Spinal cord (tissue), 10 donors: Measurements from ENCODE around the gene HMG20A. TPM values are rescaled to one million over a fixed set of nuclear protein-coding genes. Genes with fewer than 3 reads are reported as not detected.

Experiments
- DNase-seq, 6 donors: peaks; one replicate each; pipeline versions ENCODE4 v3.0.0 to v3.0.0-alpha.2; 2013 to 2015; ENCODE audit warnings: low spot score in 6 of 6, low read depth in 4 of 6
- H3K27ac ChIP-seq: one replicate; pipeline ENCODE4 v1.5.1; 2013; ENCODE audit warnings: low read depth, low read length, control low read depth
- H3K27me3 ChIP-seq: one replicate; pipeline ENCODE4 v1.6.1; 2013; ENCODE audit warnings: low read length; ENCODE audit not compliant: control insufficient read depth, insufficient read depth
- H3K36me3 ChIP-seq: one replicate; pipeline ENCODE4 v1.6.1; 2013; ENCODE audit warnings: low read length; ENCODE audit not compliant: control insufficient read depth, insufficient read depth
- H3K4me1 ChIP-seq: one replicate; pipeline ENCODE4 v1.6.1; 2013; ENCODE audit warnings: low read length; ENCODE audit not compliant: control insufficient read depth, insufficient read depth
- H3K4me3 ChIP-seq: one replicate; pipeline ENCODE4 v1.5.1; 2013; ENCODE audit warnings: low read depth, low read length, control low read depth
- H3K9me3 ChIP-seq: one replicate; pipeline ENCODE4 v1.6.1; 2013; ENCODE audit warnings: low read length; ENCODE audit not compliant: control insufficient read depth, insufficient read depth
- WGBS: methylation state at CpG from one replicate; pipeline ENCODE4 v1.1.5; 2013; ENCODE audit warnings: missing lambda C conversion rate; ENCODE audit not compliant: insufficient coverage; 5-methylcytosine and 5-hydroxymethylcytosine counted together
- long read RNA-seq, 4 donors: transcript quantifications; one replicate each; lab custom pipeline, GENCODE V29; 2026
- polyA plus RNA-seq, 2 donors: library from polyadenylated mRNA; unstranded; fragments of 120-200 nt; gene quantifications; one replicate each; pipeline ENCODE4 v1.2.1, GENCODE V29; 2013; ENCODE audit not compliant: insufficient read length in 2 of 2
- total RNA-seq, 2 donors: library from RNA; depleted of rRNA in 1 of 2; stranded (reverse); fragments of 120-200 nt in 1 of 2; fragments of >200 nt in 1 of 2; gene quantifications; one replicate each; pipeline versions ENCODE4 v1.2.3 to v1.2.4, GENCODE V29; 2013 to 2014
- donor health status: healthy.

Gene HMG20A
- total RNA-seq (10 to 100 TPM; 47.7 to 48.6 TPM), polyA plus RNA-seq (10 to 100 TPM; 39.6 to 49.7 TPM)
- long read RNA-seq, donor 1, full-length matches to known transcripts = 36 of 36 reads
- long read RNA-seq, donor 1, partial matches to known transcripts = 0 of 36 reads
- long read RNA-seq, donor 1, other reads (novel, unspliced or antisense) = 0 of 36 reads
- long read RNA-seq, donor 2, full-length matches to known transcripts = 16 of 16 reads
- long read RNA-seq, donor 2, partial matches to known transcripts = 0 of 16 reads
- long read RNA-seq, donor 2, other reads (novel, unspliced or antisense) = 0 of 16 reads
- long read RNA-seq, donor 3, full-length matches to known transcripts = 23 of 23 reads
- long read RNA-seq, donor 3, partial matches to known transcripts = 0 of 23 reads
- long read RNA-seq, donor 3, other reads (novel, unspliced or antisense) = 0 of 23 reads
- long read RNA-seq, donor 4, full-length matches to known transcripts = 43 of 43 reads
- long read RNA-seq, donor 4, partial matches to known transcripts = 0 of 43 reads
- long read RNA-seq, donor 4, other reads (novel, unspliced or antisense) = 0 of 43 reads

DNA sequence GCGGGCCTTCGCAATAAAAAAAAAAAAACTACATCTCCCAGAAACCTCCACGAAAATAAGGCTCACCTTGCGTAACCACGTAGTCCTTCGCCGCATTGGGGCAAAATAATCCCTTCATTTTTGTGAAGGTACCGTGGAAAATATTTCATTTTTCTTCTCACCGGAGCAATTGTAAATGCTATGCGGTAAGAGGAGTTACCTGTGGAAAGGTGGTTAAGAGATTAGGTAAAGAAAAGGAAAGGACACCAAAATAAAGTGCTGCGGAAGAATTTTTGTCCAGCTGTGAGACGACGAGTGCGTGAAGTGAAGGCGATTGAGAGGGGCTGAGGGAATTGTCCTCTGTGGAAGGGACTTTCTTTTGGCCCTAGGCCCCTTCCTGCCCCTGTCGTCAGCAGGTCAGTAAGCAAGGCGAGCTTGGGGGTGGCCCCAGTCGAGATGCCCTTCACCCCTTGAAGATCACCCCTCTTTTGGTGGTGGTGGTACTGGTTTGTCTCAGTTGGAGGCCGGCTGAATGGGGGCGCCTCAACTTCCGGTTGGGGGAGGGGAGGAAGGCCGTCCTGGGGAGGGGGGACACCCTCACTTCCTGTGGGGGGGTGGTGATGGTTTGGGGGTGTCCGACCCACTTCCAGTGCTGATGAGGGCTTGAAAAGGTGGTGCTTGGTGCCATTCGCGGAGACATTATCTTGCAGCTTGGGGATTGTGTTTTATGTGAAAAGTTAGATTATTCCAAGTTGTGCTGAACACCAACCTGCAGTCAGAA, at the start of gene HMG20A:
Gene HMG20A, plus strand, starts transcription at position 279 of the 760 bp plus-strand sequence. CDS start 37,520 bp downstream, outside the sequence.
- Histone ChIP-seq H3K4me1 (peaks cover 10% of the 10 kb centered on the region), H3K4me3 (peak within 1 kb of the TSS; percentile 87), H3K27ac (peak within 1 kb of the TSS; percentile 93), H3K36me3 (no peaks in the 10 kb centered on the region), H3K9me3 (no peaks in the 10 kb centered on the region), H3K27me3 (no peaks in the 10 kb centered on the region)
- 0% methylated on average over 16 of the region's 25 CpGs for WGBS
- peak; percentile 68 to 99 (median 88) for DNase-seq

DNA sequence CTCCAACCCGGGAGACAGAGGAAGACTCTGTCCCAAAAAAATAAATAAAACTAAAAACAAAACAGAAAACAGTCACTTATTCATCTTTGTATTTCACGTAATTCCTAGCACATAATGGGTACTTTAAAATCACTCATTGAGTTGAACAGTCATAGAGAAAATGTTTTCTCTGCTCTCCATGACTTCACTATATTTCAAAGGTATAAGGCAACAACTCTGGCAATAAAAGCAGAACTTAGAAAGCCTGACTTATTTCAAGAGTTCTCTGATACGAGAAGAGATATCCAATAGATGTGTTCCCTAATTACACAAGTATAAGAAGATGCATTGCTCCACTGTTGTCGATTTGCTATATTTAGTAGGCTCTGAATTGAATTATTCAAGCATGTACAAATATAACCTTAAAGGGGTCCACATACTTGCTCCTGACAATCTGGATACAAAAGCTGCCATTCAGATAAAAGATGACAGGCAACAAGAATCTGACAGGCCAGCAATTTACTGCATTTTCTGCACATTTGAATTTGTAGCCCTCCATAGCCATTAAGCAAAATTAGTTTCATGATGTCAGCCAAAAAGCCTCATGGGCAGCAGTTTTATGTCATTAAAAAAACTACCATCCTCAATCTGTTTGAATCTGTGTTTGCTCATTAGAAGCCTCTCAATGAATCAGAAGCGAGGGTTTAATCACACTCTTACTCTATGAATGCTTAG, 48.7 kb upstream of the HMG20A start:
- peak in 2 of 6 donors; percentile 22 to 72 for DNase-seq
- no peaks in the 10 kb centered on the region for H3K36me3 ChIP-seq
- H3K9me3 ChIP-seq = no peaks in the 10 kb centered on the region
- no peak overlapping the region for H3K27ac ChIP-seq
- no peaks in the 10 kb centered on the region for H3K4me1 ChIP-seq
- WGBS = no CpG with 5 or more reads among the region's 5 CpGs
- H3K4me3 ChIP-seq = no peak overlapping the region
- H3K27me3 ChIP-seq = no peaks in the 10 kb centered on the region

- no peak for DNase-seq
- no peaks in the 10 kb centered on the region for H3K36me3 ChIP-seq
- H3K27me3 ChIP-seq = no peaks in the 10 kb centered on the region
- H3K4me3 ChIP-seq = no peak overlapping the region
- WGBS = 100% methylated on average over 2 of the region's 4 CpGs
- H3K27ac ChIP-seq = no peak overlapping the region
- no peaks in the 10 kb centered on the region for H3K4me1 ChIP-seq
- H3K9me3 ChIP-seq = no peaks in the 10 kb centered on the region
Observed at GRCh38 chr15:77373441-77373840, 47.2 kb upstream of the HMG20A start.

DNA sequence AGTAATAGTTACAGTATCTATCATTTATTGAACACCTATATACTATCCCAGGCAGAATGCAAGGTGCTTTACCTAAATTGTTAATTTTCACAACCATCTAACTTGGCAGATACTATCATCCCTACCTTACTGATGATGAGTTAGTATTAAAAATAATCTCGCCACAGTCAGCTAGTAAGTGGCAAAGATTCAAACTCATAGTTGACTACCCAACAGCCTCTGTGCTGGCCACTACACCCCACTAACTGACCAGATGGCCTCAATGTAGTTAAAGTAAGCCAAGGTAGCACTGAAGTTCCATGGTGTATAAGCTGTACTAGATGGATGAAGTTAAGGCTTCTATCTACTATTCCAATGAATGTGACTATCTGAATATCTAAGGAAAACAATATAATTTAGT, 45.6 kb upstream of the HMG20A start:
- WGBS = no CpG with 5 or more reads among the region's 1 CpG
- no peak overlapping the region for H3K4me3 ChIP-seq
- no peaks in the 10 kb centered on the region for H3K36me3 ChIP-seq
- H3K27ac ChIP-seq = no peak overlapping the region
- no peaks in the 10 kb centered on the region for H3K4me1 ChIP-seq
- no peaks in the 10 kb centered on the region for H3K9me3 ChIP-seq
- H3K27me3 ChIP-seq = no peaks in the 10 kb centered on the region
- no peak for DNase-seq

DNA sequence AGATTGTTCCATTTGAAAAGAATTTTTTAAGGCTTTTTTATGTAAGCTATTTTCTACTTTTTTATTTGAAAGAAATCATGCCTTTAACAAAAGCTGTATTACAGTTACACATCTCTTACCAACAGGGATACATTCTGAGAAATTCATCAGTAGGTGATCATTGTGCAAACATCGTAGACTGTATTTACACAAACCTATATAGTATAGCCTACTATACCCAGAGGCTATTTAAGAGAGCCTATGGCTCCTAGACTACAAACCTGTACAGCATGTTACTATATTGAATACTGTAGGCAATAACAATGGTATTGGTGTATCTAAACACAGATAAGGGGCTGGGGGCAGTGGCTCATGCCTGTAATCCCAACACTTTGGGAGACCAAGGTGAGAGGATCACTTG, 43.9 kb upstream of the HMG20A start:
- Histone ChIP-seq H3K36me3 (no peaks in the 10 kb centered on the region), H3K27me3 (no peaks in the 10 kb centered on the region), H3K4me1 (no peaks in the 10 kb centered on the region), H3K4me3 (no peak overlapping the region), H3K9me3 (no peaks in the 10 kb centered on the region), H3K27ac (no peak overlapping the region)
- DNase-seq = no peak
- WGBS = no CpG with 5 or more reads among the region's 1 CpG

GRCh38 chr15:77380033-77380432, 40.7 kb upstream of the HMG20A start:
- Histone ChIP-seq H3K4me1 (no peaks in the 10 kb centered on the region), H3K4me3 (no peak overlapping the region), H3K27ac (no peak overlapping the region), H3K9me3 (no peaks in the 10 kb centered on the region), H3K27me3 (no peaks in the 10 kb centered on the region), H3K36me3 (no peaks in the 10 kb centered on the region)
- DNase-seq = no peak
- WGBS = no CpG with 5 or more reads among the region's 4 CpGs

DNA sequence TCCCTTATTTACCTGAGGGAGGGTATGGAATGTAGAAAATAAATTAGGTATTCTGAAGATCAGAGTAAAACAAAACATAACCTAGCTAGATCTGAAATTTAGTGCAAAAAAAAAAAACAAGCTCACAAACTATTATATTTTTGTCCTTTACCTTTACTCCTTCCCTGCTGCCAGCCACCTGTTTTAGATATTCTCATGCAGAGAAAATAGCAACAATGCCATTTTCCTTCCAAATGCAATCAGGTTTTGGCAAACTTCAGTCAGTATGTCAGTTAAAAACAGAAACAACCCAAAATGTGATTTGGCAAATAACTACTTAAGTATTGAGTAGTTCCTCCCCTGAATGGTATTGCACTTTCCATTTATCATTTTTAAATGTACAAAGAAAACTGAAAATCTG, 36.6 kb upstream of the HMG20A start:
- no peak overlapping the region for H3K27ac ChIP-seq
- peak in 1 of 6 donors; percentile 6 for DNase-seq
- no peaks in the 10 kb centered on the region for H3K27me3 ChIP-seq
- H3K4me1 ChIP-seq = no peaks in the 10 kb centered on the region
- H3K9me3 ChIP-seq = no peaks in the 10 kb centered on the region
- H3K4me3 ChIP-seq = no peak overlapping the region
- no peaks in the 10 kb centered on the region for H3K36me3 ChIP-seq

- no peak for DNase-seq
- H3K27me3 ChIP-seq = no peaks in the 10 kb centered on the region
- no peaks in the 10 kb centered on the region for H3K4me1 ChIP-seq
- H3K36me3 ChIP-seq = no peaks in the 10 kb centered on the region
- H3K9me3 ChIP-seq = no peaks in the 10 kb centered on the region
- no peak overlapping the region for H3K4me3 ChIP-seq
- H3K27ac ChIP-seq = no peak overlapping the region
Observed at GRCh38 chr15:77384589-77385359, 35.9 kb upstream of the HMG20A start.

DNA sequence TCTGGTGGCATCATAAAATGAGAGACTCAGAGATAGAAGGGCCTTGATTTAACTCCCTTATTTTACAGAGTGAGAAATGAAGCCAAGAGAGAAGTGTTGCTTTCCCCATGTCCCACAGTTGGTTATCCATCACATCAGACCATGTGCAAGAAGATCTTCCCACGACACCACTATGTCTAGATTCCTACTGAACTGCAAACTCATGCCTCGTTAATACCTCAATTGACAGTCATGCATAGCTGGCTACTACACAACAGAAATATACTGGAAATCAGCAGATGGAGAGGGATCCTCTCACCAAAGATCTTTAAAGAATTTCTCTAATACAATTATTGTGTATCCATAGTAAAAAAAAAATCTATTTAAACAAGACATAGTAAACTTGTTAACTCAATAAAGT, 34.1 kb upstream of the HMG20A start:
- Histone ChIP-seq H3K36me3 (no peaks in the 10 kb centered on the region), H3K9me3 (no peaks in the 10 kb centered on the region), H3K4me3 (no peak overlapping the region), H3K27me3 (no peaks in the 10 kb centered on the region), H3K27ac (no peak overlapping the region), H3K4me1 (no peaks in the 10 kb centered on the region)
- 100% methylated on average over 1 of the region's 2 CpGs for WGBS
- no peak for DNase-seq
